ENCODE results near the gene PHF21B.

Gene PHF21B

GRCh38 chr22:44982445-44982844, 27.4 kb downstream of the PHF21B start:
- TF ChIP-seq FOXP2 (optimal IDR thresholded peaks at IDR 0.05; ENCODE audit: borderline replicate concordance, extremely low read depth, extremely low read length, insufficient read depth) (no peak), TAF1 (IDR thresholded peaks at IDR 0.05; ENCODE audit: borderline replicate concordance, insufficient read depth, low read length) (no peak), SIN3A (IDR thresholded peaks at IDR 0.05; ENCODE audit: borderline replicate concordance, insufficient read depth, low read length) (no peak), POLR2AphosphoS5 (IDR thresholded peaks at IDR 0.05; ENCODE audit: low read depth, low read length) (no peak), REST (IDR thresholded peaks at IDR 0.05; ENCODE audit: insufficient read depth in 1 of 2, low read depth in 2 of 2, low read length in 2 of 2) (no peak)

DNA sequence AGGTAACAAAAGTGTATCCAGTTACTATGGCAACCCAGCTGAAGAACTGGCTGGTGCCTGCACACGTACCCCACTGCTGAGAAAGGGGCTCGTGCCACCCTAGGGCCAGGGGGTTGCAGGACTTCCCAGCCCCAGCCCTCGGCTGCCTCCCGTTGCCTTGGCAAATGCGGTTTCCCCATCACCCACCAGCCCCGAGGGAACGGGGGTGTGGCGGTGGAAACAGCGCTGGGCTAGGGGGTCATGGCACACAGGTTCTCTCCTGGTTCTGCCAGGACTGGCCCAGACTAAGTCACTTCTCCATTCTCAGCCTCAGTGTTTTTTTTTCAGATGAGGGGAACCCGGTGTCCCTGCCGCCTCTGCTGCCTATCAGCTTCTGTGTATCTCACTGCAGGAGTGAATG, 27.9 kb downstream of the PHF21B start:
- TF ChIP-seq POLR2AphosphoS5 (IDR thresholded peaks at IDR 0.05; ENCODE audit: low read depth, low read length) (no peak), REST (IDR thresholded peaks at IDR 0.05; ENCODE audit: insufficient read depth in 1 of 2, low read depth in 2 of 2, low read length in 2 of 2) (no peak), TAF1 (IDR thresholded peaks at IDR 0.05; ENCODE audit: borderline replicate concordance, insufficient read depth, low read length) (no peak)

- TF ChIP-seq POLR2AphosphoS5 (IDR thresholded peaks at IDR 0.05; ENCODE audit: low read depth, low read length) (no peak), REST (IDR thresholded peaks at IDR 0.05; ENCODE audit: insufficient read depth in 1 of 2, low read depth in 2 of 2, low read length in 2 of 2) (no peak), FOXP2 (optimal IDR thresholded peaks at IDR 0.05; ENCODE audit: borderline replicate concordance, extremely low read depth, extremely low read length, insufficient read depth) (no peak), TAF1 (IDR thresholded peaks at IDR 0.05; ENCODE audit: borderline replicate concordance, insufficient read depth, low read length) (no peak), SIN3A (IDR thresholded peaks at IDR 0.05; ENCODE audit: borderline replicate concordance, insufficient read depth, low read length) (no peak)
These were observed 30.7 kb downstream of the PHF21B start for GRCh38 chr22:44979154-44979553.

DNA sequence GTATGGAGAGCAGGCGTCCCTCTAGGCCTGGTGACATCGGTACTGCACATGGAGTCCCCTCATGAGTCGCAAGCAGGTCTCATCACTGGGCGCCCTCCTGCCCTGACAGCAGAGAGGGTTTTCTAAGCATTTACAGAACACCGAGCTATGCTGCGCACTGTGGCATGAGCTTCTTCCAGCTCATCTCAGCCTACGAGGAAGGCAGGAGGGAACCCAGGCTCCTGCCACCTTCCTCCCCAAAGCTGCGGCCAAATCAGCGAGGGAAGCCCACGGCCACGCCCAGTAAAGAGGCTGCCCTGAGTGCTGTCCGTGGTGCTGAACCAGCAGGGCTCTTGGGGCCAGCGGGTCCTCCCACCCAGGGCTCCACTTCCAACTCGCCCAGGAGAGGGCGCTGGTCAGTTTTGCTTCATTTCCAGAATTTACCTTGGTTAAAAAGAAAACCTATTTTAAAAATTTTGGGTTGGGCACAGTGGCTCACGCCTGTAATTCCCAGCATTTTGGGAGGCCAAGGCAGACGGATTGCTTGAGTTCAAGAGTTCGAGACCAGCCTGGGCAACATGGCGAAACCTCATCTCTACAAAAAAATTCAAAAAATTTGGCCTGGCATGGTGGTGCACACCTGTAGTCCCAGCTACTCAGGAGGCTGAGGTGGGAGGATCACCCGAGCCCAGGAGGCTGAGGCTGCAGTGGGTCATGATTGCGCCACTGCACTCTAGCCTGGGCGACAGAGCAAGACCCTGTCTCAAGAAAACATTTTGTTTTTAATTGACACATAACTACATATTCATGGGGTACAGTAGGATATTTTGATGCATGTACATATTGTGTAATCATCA, 34.2 kb downstream of the PHF21B start:
- TF ChIP-seq TAF1 (IDR thresholded peaks at IDR 0.05; ENCODE audit: borderline replicate concordance, insufficient read depth, low read length) (no peak), SIN3A (IDR thresholded peaks at IDR 0.05; ENCODE audit: borderline replicate concordance, insufficient read depth, low read length) (peak; percentile 79; the same call in 1 of the 2 replicates), FOXP2 (optimal IDR thresholded peaks at IDR 0.05; ENCODE audit: borderline replicate concordance, extremely low read depth, extremely low read length, insufficient read depth) (no peak), POLR2AphosphoS5 (IDR thresholded peaks at IDR 0.05; ENCODE audit: low read depth, low read length) (no peak), REST (IDR thresholded peaks at IDR 0.05; ENCODE audit: insufficient read depth in 1 of 2, low read depth in 2 of 2, low read length in 2 of 2) (peak; percentile 99 to 100)

Data from PFSK-1 (cell line).